Smooth muscle cell (in vitro differentiated cells): ENCODE results near the gene SH3BP2. TPM values are rescaled to one million over a fixed set of nuclear protein-coding genes. Genes with fewer than 3 reads are reported as not detected.

ENCODE experiments used
- DNase-seq: peaks from one replicate; lab custom pipeline; 2025; ENCODE audit not compliant: unreplicated experiment; lab: John Stamatoyannopoulos, UW
- H2AFZ ChIP-seq: fragments of 200-600 bp; sonication (generic); 2 replicates; pipeline ENCODE4 v1.6.0; 2016; ENCODE audit warnings: antibody characterized with exemption, low read depth, mild to moderate bottlenecking
- H3F3A ChIP-seq: fragments of 200-600 bp; sonication (generic); 2 replicates; pipeline ENCODE4 v1.6.0; 2017; ENCODE audit warnings: antibody characterized with exemption, low read depth
- H3K27ac ChIP-seq: fragments of 200-600 bp; sonication (generic); 2 replicates; pipeline ENCODE4 v1.5.1; 2016; ENCODE audit warnings: low read depth, mild to moderate bottlenecking
- H3K27me3 ChIP-seq: fragments of 200-600 bp; sonication (generic); 2 replicates; pipeline ENCODE4 v1.6.1; 2016; ENCODE audit warnings: low read depth, mild to moderate bottlenecking
- H3K36me3 ChIP-seq: fragments of 200-600 bp; sonication (generic); 2 replicates; pipeline ENCODE4 v1.5.1; 2016; ENCODE audit warnings: low read depth
- H3K4me1 ChIP-seq: fragments of 200-600 bp; sonication (generic); 2 replicates; pipeline ENCODE4 v1.5.1; 2016; ENCODE audit warnings: low read depth
- H3K4me2 ChIP-seq: fragments of 200-600 bp; sonication (generic); 2 replicates; pipeline ENCODE4 v1.6.0; 2016; ENCODE audit warnings: mild to moderate bottlenecking
- H3K4me3 ChIP-seq: fragments of 200-600 bp; sonication (generic); 2 replicates; pipeline ENCODE4 v1.5.1; 2016; ENCODE audit warnings: mild to moderate bottlenecking
- H3K79me2 ChIP-seq: fragments of 200-600 bp; sonication (generic); 2 replicates; pipeline ENCODE4 v1.6.0; 2016; ENCODE audit warnings: low read depth, mild to moderate bottlenecking
- H3K9ac ChIP-seq: fragments of 200-600 bp; sonication (generic); 2 replicates; pipeline ENCODE4 v1.6.0; 2016; ENCODE audit warnings: low read depth
- H3K9me3 ChIP-seq: fragments of 200-600 bp; sonication (generic); replicated peaks from 2 replicates; pipeline ENCODE4 v1.5.1; 2016; ENCODE audit warnings: low read depth
- H4K20me1 ChIP-seq: fragments of 200-600 bp; sonication (generic); 2 replicates; pipeline ENCODE4 v1.6.0; 2016; ENCODE audit warnings: low read depth
- WGBS: methylation state at CpG from one replicate; pipeline ENCODE4 v1.1.7; 2016; ENCODE audit warnings: low lambda C conversion rate; 5-methylcytosine and 5-hydroxymethylcytosine counted together
- polyA plus RNA-seq: library from polyadenylated mRNA; unstranded; fragments of >200 nt; fragmentation: Nextera tagmentation; extraction: Ambion mirVana; gene quantifications from 2 replicates; pipeline ENCODE4 v1.2.1, GENCODE V29; 2016
- total RNA-seq: library from RNA; depleted of rRNA; stranded (reverse); fragments of >200 nt; gene quantifications from 2 replicates; pipeline ENCODE4 v1.2.3, GENCODE V29; 2014
- TF ChIP-seq, protein P1 (sequence below): fragments of 200-600 bp; sonication (generic); IDR thresholded peaks from 2 replicates; pipeline ENCODE4 v1.5.1; 2017; ENCODE audit warnings: borderline replicate concordance, mild to moderate bottlenecking, antibody characterized with exemption; ENCODE audit not compliant: insufficient read depth, poor library complexity, severe bottlenecking

The SH3BP2 gene
- total and polyA plus RNA-seq, 2 experiments from 2014 or later = 17.3 to 19.3 TPM

DNA sequence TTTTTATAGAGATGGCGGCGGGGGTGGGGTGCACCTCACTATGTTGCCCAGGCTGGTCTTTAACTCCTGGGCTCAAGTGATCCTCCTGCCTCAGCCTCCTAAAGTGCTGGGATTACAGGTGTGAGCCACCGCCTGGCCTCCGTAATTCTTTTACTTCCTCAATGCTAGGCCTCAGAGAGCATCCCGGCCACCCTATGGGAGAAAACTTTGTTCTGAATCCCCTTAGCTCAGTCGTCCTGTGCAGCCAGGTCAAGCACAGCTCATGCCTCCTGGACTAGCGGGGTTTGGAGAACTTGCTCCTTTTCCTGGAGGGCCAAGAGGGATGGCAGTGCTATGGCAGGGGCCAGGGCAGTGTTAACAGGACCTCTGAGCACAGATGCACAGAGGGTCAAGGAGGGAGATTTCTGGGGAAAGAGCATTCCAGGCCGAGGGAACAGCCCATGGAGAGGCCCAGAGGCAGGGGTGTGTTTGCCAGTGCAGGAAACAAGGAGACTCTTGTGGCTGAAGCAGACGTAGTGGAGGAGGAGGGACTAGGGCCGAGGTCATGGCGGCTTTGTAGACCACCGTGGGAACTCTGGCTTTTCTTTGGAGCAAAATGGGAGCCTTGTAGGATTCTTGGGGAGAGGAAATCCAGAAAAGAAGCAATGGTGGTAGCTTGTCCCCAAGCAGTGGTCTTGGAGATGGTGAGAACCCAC, 26.9 kb upstream of the SH3BP2 start:
- DNase-seq = no peak
- 87% methylated on average over 12 of the region's 12 CpGs for WGBS

DNA sequence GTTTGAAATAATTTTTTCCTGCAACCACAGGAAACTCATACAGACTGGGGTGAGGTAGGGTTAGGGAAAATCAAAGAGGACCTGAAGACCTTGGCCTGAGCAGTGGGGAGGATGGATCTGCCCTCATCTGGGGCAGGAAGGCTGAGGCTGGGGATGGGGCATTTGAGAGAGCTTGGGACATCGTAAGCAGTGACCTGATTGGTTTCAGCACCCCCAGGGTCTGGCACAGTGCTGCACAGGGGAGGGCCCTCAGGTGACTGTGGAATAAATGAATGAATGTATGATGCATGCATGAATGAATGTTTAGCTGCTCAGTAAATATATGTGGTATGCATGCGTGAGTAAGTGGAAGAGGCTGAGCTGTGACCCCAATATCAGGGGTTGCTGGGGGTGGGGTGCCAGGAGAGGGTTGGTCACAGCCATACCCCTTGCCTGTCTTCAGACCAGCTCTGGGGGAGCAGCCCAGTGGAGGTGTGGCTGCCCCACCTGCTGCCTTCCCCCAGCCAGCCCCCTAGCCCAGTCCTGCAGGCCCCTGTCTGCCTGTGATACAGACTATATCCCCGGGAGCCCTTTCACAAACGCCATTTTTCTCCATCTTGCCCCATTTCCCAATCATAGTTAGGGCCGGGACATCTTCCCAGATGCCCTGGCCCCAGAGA, 25.7 kb upstream of the SH3BP2 start:
- H3K4me1 ChIP-seq = peaks cover 7% of the 10 kb centered on the region
- no peak overlapping the region for H3K9ac ChIP-seq
- TF ChIP-seq, protein P1, sequence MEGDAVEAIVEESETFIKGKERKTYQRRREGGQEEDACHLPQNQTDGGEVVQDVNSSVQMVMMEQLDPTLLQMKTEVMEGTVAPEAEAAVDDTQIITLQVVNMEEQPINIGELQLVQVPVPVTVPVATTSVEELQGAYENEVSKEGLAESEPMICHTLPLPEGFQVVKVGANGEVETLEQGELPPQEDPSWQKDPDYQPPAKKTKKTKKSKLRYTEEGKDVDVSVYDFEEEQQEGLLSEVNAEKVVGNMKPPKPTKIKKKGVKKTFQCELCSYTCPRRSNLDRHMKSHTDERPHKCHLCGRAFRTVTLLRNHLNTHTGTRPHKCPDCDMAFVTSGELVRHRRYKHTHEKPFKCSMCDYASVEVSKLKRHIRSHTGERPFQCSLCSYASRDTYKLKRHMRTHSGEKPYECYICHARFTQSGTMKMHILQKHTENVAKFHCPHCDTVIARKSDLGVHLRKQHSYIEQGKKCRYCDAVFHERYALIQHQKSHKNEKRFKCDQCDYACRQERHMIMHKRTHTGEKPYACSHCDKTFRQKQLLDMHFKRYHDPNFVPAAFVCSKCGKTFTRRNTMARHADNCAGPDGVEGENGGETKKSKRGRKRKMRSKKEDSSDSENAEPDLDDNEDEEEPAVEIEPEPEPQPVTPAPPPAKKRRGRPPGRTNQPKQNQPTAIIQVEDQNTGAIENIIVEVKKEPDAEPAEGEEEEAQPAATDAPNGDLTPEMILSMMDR = no peak
- no peaks in the 10 kb centered on the region for H3K27me3 ChIP-seq
- no peaks in the 10 kb centered on the region for H3K9me3 ChIP-seq
- no peaks in the 10 kb centered on the region for H4K20me1 ChIP-seq
- peaks cover 14% of the 10 kb centered on the region for H3F3A ChIP-seq
- H3K79me2 ChIP-seq = no peaks in the 10 kb centered on the region
- H3K36me3 ChIP-seq = no peaks in the 10 kb centered on the region
- WGBS = 72% methylated on average over 5 of the region's 5 CpGs
- H3K4me2 ChIP-seq = no peak overlapping the region
- H2AFZ ChIP-seq = no peak overlapping the region
- no peak for DNase-seq
- H3K4me3 ChIP-seq = no peak overlapping the region
- no peak overlapping the region for H3K27ac ChIP-seq

More for the DNA sequence above, 26.9 kb upstream of the SH3BP2 start:
- no peaks in the 10 kb centered on the region for H4K20me1 ChIP-seq
- TF ChIP-seq, protein P1 = no peak
- H3K79me2 ChIP-seq = no peaks in the 10 kb centered on the region
- H3K36me3 ChIP-seq = no peaks in the 10 kb centered on the region
- no peak overlapping the region for H3K9ac ChIP-seq
- H3K4me2 ChIP-seq = no peak overlapping the region
- H2AFZ ChIP-seq = no peak overlapping the region
- H3K27ac ChIP-seq = no peak overlapping the region
- peaks cover 7% of the 10 kb centered on the region for H3K4me1 ChIP-seq
- H3K9me3 ChIP-seq = no peaks in the 10 kb centered on the region
- H3K4me3 ChIP-seq = no peak overlapping the region
- peaks cover 14% of the 10 kb centered on the region for H3F3A ChIP-seq
- no peaks in the 10 kb centered on the region for H3K27me3 ChIP-seq

DNA sequence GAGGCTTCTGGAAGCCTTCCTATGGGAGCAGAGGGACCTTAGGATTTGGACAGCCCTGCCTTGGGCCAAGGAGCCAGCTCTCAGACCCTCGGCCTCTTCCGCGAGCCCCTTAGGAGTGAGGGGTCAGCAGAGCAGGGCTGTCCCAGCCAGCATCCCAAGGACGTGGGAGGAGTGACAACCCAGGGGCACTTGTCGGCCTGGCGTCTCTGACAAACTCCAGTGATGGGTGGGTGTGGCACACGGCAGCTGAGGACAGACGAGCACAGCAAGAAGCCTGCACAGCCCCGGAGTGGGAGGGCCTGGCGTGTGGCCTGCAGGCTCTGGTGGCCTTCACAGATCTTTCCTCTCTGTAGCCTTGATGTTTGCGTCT, 25.2 kb upstream of the SH3BP2 start:
- no peaks in the 10 kb centered on the region for H3K79me2 ChIP-seq
- H2AFZ ChIP-seq = no peak overlapping the region
- no peaks in the 10 kb centered on the region for H4K20me1 ChIP-seq
- no peaks in the 10 kb centered on the region for H3K36me3 ChIP-seq
- WGBS = 16% methylated on average over 11 of the region's 11 CpGs
- H3K27me3 ChIP-seq = no peaks in the 10 kb centered on the region
- H3F3A ChIP-seq = peaks cover 14% of the 10 kb centered on the region
- DNase-seq = no peak
- no peak overlapping the region for H3K4me2 ChIP-seq
- H3K4me3 ChIP-seq = no peak overlapping the region
- no peak overlapping the region for H3K27ac ChIP-seq
- H3K9ac ChIP-seq = no peak overlapping the region
- no peaks in the 10 kb centered on the region for H3K9me3 ChIP-seq
- TF ChIP-seq, protein P1 = no peak
- H3K4me1 ChIP-seq = peaks cover 7% of the 10 kb centered on the region

DNA sequence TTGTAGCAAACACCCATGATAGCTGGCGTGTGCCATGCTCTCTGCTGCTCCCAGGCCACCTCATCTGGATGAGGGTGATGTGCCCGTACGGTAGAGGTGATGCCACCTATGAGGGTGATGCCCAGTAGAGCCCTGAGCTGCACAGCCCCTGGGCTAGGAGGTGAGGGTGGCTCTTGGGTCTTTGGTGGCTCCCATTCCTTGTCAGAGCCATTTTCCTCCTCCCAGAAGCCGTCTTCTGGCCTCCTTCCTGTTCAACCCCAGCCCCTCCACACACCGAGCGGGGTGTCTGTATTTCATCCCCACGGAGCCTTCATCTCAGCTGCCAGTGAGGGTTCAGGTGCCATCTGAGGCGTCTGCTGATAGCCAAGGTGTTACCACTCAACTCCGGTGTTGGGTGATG, 24.8 kb upstream of the SH3BP2 start:
- H3K9me3 ChIP-seq = no peaks in the 10 kb centered on the region
- DNase-seq = no peak
- no peak overlapping the region for H3K9ac ChIP-seq
- H3F3A ChIP-seq = peaks cover 14% of the 10 kb centered on the region
- no peak overlapping the region for H3K4me3 ChIP-seq
- TF ChIP-seq, protein P1 = no peak
- H3K4me1 ChIP-seq = peaks cover 7% of the 10 kb centered on the region
- no peaks in the 10 kb centered on the region for H3K27me3 ChIP-seq
- H3K36me3 ChIP-seq = no peaks in the 10 kb centered on the region
- no peak overlapping the region for H2AFZ ChIP-seq
- WGBS = 72% methylated on average over 9 of the region's 9 CpGs
- H4K20me1 ChIP-seq = no peaks in the 10 kb centered on the region
- H3K79me2 ChIP-seq = no peaks in the 10 kb centered on the region
- H3K27ac ChIP-seq = no peak overlapping the region
- no peak overlapping the region for H3K4me2 ChIP-seq
